NB4 (cell line): ENCODE results near the gene QSOX2.

Experiments
- CTCF ChIP-seq: IDR thresholded peaks from one replicate; pipeline ENCODE4 v1.5.1; 2012; ENCODE audit warnings: low read depth, low read length
- MYC ChIP-seq: IDR thresholded peaks from 2 replicates; pipeline ENCODE4 v1.6.1; 2011; ENCODE audit warnings: low read depth, low read length
- POLR2A ChIP-seq: IDR thresholded peaks from 2 replicates; pipeline ENCODE4 v1.6.1; 2011; ENCODE audit warnings: mild to moderate bottlenecking; ENCODE audit not compliant: insufficient read length; ENCODE audit errors: extremely low read depth
- TF ChIP-seq, protein P1 (sequence below): IDR thresholded peaks from 2 replicates; pipeline ENCODE4 v1.6.1; 2011; ENCODE audit warnings: low read depth, low read length

GRCh38 chr9:136182420-136182787, 63.2 kb downstream of the QSOX2 start:
- TF ChIP-seq MYC = no peak
- TF ChIP-seq CTCF = no peak
- no peak for TF ChIP-seq POLR2A
- TF ChIP-seq, protein P1, sequence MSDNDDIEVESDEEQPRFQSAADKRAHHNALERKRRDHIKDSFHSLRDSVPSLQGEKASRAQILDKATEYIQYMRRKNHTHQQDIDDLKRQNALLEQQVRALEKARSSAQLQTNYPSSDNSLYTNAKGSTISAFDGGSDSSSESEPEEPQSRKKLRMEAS = no peak
